ENCODE measurements around the gene MED28.

DNA sequence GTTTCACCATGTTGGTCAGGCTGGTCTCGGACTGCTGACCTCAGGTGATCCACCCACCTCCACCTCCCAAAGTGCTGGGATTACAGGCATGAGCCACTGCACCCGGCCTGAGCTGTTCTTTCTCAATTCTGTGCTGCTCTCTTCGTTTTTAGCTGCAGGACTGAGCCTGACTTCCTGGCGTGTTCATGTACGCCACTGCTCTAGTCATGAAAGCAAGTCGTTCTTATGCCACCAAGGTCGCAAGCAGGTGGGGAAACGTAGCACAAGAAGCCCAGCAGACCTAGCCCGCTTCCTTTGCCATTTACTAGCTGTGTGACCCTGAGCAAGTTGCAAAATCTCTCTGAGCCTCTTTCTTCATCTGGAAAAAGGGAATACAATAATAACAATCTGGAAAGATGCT is 43.4 kb downstream of the MED28 start:
- TF ChIP-seq, protein P1, sequence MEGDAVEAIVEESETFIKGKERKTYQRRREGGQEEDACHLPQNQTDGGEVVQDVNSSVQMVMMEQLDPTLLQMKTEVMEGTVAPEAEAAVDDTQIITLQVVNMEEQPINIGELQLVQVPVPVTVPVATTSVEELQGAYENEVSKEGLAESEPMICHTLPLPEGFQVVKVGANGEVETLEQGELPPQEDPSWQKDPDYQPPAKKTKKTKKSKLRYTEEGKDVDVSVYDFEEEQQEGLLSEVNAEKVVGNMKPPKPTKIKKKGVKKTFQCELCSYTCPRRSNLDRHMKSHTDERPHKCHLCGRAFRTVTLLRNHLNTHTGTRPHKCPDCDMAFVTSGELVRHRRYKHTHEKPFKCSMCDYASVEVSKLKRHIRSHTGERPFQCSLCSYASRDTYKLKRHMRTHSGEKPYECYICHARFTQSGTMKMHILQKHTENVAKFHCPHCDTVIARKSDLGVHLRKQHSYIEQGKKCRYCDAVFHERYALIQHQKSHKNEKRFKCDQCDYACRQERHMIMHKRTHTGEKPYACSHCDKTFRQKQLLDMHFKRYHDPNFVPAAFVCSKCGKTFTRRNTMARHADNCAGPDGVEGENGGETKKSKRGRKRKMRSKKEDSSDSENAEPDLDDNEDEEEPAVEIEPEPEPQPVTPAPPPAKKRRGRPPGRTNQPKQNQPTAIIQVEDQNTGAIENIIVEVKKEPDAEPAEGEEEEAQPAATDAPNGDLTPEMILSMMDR (conservative IDR thresholded peaks at IDR 0.05; ENCODE audit: low read depth, low read length): no peak
- TF ChIP-seq, protein P2, sequence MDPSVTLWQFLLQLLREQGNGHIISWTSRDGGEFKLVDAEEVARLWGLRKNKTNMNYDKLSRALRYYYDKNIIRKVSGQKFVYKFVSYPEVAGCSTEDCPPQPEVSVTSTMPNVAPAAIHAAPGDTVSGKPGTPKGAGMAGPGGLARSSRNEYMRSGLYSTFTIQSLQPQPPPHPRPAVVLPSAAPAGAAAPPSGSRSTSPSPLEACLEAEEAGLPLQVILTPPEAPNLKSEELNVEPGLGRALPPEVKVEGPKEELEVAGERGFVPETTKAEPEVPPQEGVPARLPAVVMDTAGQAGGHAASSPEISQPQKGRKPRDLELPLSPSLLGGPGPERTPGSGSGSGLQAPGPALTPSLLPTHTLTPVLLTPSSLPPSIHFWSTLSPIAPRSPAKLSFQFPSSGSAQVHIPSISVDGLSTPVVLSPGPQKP (IDR thresholded peaks at IDR 0.05; ENCODE audit: borderline replicate concordance, low read depth, low read length): no peak
- TF ChIP-seq RAD21 (IDR thresholded peaks at IDR 0.05; ENCODE audit: low read length) (no peak), RCOR1 (IDR thresholded peaks at IDR 0.05; ENCODE audit: insufficient replicate concordance, low read length) (no peak)
- TF ChIP-seq, protein P3, sequence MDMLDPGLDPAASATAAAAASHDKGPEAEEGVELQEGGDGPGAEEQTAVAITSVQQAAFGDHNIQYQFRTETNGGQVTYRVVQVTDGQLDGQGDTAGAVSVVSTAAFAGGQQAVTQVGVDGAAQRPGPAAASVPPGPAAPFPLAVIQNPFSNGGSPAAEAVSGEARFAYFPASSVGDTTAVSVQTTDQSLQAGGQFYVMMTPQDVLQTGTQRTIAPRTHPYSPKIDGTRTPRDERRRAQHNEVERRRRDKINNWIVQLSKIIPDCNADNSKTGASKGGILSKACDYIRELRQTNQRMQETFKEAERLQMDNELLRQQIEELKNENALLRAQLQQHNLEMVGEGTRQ (IDR thresholded peaks at IDR 0.05; ENCODE audit: low read depth, low read length): no peak
